Endothelial cell of umbilical vein (primary cell): Measurements from ENCODE around the gene FYN.

Experiments
- MYC ChIP-seq: IDR thresholded peaks from one replicate; pipeline ENCODE4 v1.6.1; 2011; ENCODE audit warnings: mild to moderate bottlenecking, low read depth, low read length
- POLR2A ChIP-seq: IDR thresholded peaks from 2 replicates; pipeline ENCODE4 v1.6.1; 2012; ENCODE audit warnings: low read depth, mild to moderate bottlenecking, control low read depth, low read length
- POLR2AphosphoS5 ChIP-seq: IDR thresholded peaks from 2 replicates; pipeline ENCODE4 v1.6.1; 2012; ENCODE audit warnings: low read depth, mild to moderate bottlenecking, control low read depth, low read length, moderate library complexity; ENCODE audit not compliant: insufficient read depth
- TF ChIP-seq, protein P1 (sequence below), 2 donors: IDR thresholded peaks; 1 replicate in 1 of 2; 2 replicates in 1 of 2; pipeline ENCODE4 v1.5.1; 2011; ENCODE audit warnings: low read length in 2 of 2, mild to moderate bottlenecking in 2 of 2, moderate library complexity in 2 of 2, control low read depth in 1 of 2, inconsistent platforms in 1 of 2, low read depth in 1 of 2; ENCODE audit not compliant: insufficient read depth in 1 of 2; ENCODE audit errors: extremely low read depth in 1 of 2
- TF ChIP-seq, protein P2 (sequence below): IDR thresholded peaks from 2 replicates; pipeline ENCODE4 v1.6.1; 2011; ENCODE audit not compliant: insufficient read depth, insufficient read length

- no peak for TF ChIP-seq POLR2A
- no peak for TF ChIP-seq MYC
- TF ChIP-seq, protein P1, sequence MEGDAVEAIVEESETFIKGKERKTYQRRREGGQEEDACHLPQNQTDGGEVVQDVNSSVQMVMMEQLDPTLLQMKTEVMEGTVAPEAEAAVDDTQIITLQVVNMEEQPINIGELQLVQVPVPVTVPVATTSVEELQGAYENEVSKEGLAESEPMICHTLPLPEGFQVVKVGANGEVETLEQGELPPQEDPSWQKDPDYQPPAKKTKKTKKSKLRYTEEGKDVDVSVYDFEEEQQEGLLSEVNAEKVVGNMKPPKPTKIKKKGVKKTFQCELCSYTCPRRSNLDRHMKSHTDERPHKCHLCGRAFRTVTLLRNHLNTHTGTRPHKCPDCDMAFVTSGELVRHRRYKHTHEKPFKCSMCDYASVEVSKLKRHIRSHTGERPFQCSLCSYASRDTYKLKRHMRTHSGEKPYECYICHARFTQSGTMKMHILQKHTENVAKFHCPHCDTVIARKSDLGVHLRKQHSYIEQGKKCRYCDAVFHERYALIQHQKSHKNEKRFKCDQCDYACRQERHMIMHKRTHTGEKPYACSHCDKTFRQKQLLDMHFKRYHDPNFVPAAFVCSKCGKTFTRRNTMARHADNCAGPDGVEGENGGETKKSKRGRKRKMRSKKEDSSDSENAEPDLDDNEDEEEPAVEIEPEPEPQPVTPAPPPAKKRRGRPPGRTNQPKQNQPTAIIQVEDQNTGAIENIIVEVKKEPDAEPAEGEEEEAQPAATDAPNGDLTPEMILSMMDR (IDR thresholded peaks at IDR 0.05; ENCODE audit: extremely low read depth in 1 of 2, insufficient read depth in 1 of 2, low read depth in 1 of 2, low read length in 2 of 2) = no peak
- TF ChIP-seq, protein P2, sequence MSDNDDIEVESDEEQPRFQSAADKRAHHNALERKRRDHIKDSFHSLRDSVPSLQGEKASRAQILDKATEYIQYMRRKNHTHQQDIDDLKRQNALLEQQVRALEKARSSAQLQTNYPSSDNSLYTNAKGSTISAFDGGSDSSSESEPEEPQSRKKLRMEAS = no peak
- no peak for TF ChIP-seq POLR2AphosphoS5
These were observed 54.6 kb downstream of the FYN start for GRCh38 chr6:111818539-111819226.
